A549 (cell line): ENCODE data around the gene MOSMO. TPM values are rescaled to one million over a fixed set of nuclear protein-coding genes. Genes with fewer than 3 reads are reported as not detected.

Source experiments
- ATAC-seq, 2 experiments: fragments of 200-7000 bp in 1 of 2; fragments of >200 bp in 1 of 2; cut with Nextera tagmentation in 1 of 2; cut with Tn5 transposase in 1 of 2; 3 replicates each; pipeline versions ENCODE4 v1.8.0 to v1.9.1; 2018 to 2020; ENCODE audit warnings: mild to moderate bottlenecking in 1 of 2, moderate library complexity in 1 of 2
- CTCF ChIA-PET: fragments of 300-600 bp; sonication (Branson Sonifier 250); formaldehyde crosslinking; extraction: SDS; loops from one replicate; lab custom pipeline; 2021; ENCODE audit warnings: antibody characterized with exemption, inconsistent platforms; lab: Yijun Ruan, JAX
- POLR2A ChIA-PET: fragments of 350-600 bp; formaldehyde crosslinking; extraction: SDS; loops from one replicate; lab custom pipeline; 2021; ENCODE audit warnings: antibody characterized with exemption, inconsistent platforms; lab: Yijun Ruan, JAX
- DNase-seq, 2 experiments: peaks; one replicate each; pipeline versions ENCODE4 v3.0.0 to v3.0.0-alpha.2; 2011 to 2016; ENCODE audit warnings: low read depth in 1 of 2, low spot score in 1 of 2
- FAIRE-seq: peaks from 2 replicates; lab custom pipeline; 2011; peaks lifted over from hg19 to GRCh38; lab: Jason Lieb, UNC
- H3K27ac ChIP-seq, 2 experiments: fragments of >200 bp; sonication (Bioruptor Twin); formaldehyde crosslinking; 3 replicates each; pipeline ENCODE4 v1.5.1; 2016 to 2017
- H3K4me1 ChIP-seq: fragments of >200 bp; sonication (Bioruptor Twin); formaldehyde crosslinking; 3 replicates; pipeline ENCODE4 v1.6.1; 2016
- H3K4me2 ChIP-seq: fragments of >200 bp; sonication (Bioruptor Twin); formaldehyde crosslinking; 3 replicates; pipeline ENCODE4 v1.6.1; 2016
- H3K4me3 ChIP-seq: fragments of >200 bp; sonication (Bioruptor Twin); formaldehyde crosslinking; 3 replicates; pipeline ENCODE4 v1.5.1; 2016
- H3K9me3 ChIP-seq: fragments of >200 bp; sonication (Bioruptor Twin); formaldehyde crosslinking; 3 replicates; pipeline ENCODE4 v1.6.1; 2016
- CEBPB ChIP-seq, 2 experiments: fragments of >200 bp in 1 of 2; sonication (Bioruptor Twin) in 1 of 2; formaldehyde crosslinking in 1 of 2; IDR thresholded peaks; 2 replicates each; pipeline ENCODE4 v1.6.1; 2012 to 2016
- CHD4 ChIP-seq: fragments of 200-600 bp; sonication (generic); IDR thresholded peaks from 2 replicates; pipeline ENCODE4 v1.6.1; 2016; ENCODE audit warnings: antibody characterized with exemption, mild to moderate bottlenecking, borderline replicate concordance
- EHMT2 ChIP-seq: fragments of 200-600 bp; sonication (generic); IDR thresholded peaks from 2 replicates; pipeline ENCODE4 v1.6.1; 2016; ENCODE audit warnings: antibody characterized with exemption, low read depth, mild to moderate bottlenecking, moderate library complexity
- ESRRA ChIP-seq: fragments of 150-350 bp; IDR thresholded peaks from 2 replicates; pipeline ENCODE4 v1.6.1; 2014; ENCODE audit warnings: mild to moderate bottlenecking, low read length, borderline replicate concordance
- FOSL2 ChIP-seq, 2 experiments: fragments of 450-650 bp in 1 of 2; fragments of >200 bp in 1 of 2; sonication (Bioruptor Twin) in 1 of 2; formaldehyde crosslinking; IDR thresholded peaks; 2 replicates each; pipeline versions ENCODE4 v1.5.0 to v1.6.1; 2016 to 2020; ENCODE audit warnings: mild to moderate bottlenecking in 1 of 2, moderate library complexity in 1 of 2
- FOXS1 ChIP-seq: fragments of 250-450 bp; sonication (Bioruptor Pico); IDR thresholded peaks from 2 replicates; pipeline ENCODE4 v1.5.0; 2020; ENCODE audit warnings: mild to moderate bottlenecking, moderate library complexity
- GATA3 ChIP-seq: IDR thresholded peaks from 2 replicates; pipeline ENCODE4 v1.6.1; 2012; ENCODE audit warnings: borderline replicate concordance
- HDAC2 ChIP-seq: fragments of 200-600 bp; sonication (generic); IDR thresholded peaks from 2 replicates; pipeline ENCODE4 v1.6.1; 2016
- HEYL ChIP-seq: fragments of 250-450 bp; sonication (Bioruptor Pico); IDR thresholded peaks from 2 replicates; pipeline ENCODE4 v1.8.0; 2021; ENCODE audit warnings: mild to moderate bottlenecking, moderate library complexity
- HMGXB4 ChIP-seq: fragments of 250-450 bp; sonication (Bioruptor Pico); IDR thresholded peaks from 2 replicates; pipeline ENCODE4 v1.5.0; 2021; ENCODE audit warnings: mild to moderate bottlenecking, moderate library complexity, borderline replicate concordance
- JUN ChIP-seq, 2 experiments: fragments of >200 bp; sonication (Bioruptor Twin); formaldehyde crosslinking; IDR thresholded peaks; 2 replicates in 1 of 2; 3 replicates in 1 of 2; pipeline ENCODE4 v1.6.1; 2016 to 2017
- JUNB ChIP-seq: fragments of >200 bp; sonication (Bioruptor Twin); formaldehyde crosslinking; IDR thresholded peaks from 2 replicates; pipeline ENCODE4 v1.6.1; 2016
- KDM1A ChIP-seq: fragments of 200-600 bp; sonication (generic); IDR thresholded peaks from 2 replicates; pipeline ENCODE4 v1.6.1; 2016; ENCODE audit warnings: low read depth, mild to moderate bottlenecking
- NFE2L2 ChIP-seq: fragments of 150-350 bp; conservative IDR thresholded peaks from 2 replicates; pipeline ENCODE4 v1.6.1; 2014; ENCODE audit warnings: low read length
- PHF8 ChIP-seq: fragments of 200-600 bp; sonication (generic); IDR thresholded peaks from 2 replicates; pipeline ENCODE4 v1.6.1; 2016; ENCODE audit warnings: low read depth, mild to moderate bottlenecking, antibody characterized with exemption, moderate library complexity, borderline replicate concordance
- RAD21 ChIP-seq, 2 experiments: fragments of >200 bp in 1 of 2; sonication (Bioruptor Twin) in 1 of 2; formaldehyde crosslinking in 1 of 2; IDR thresholded peaks in 1 of 2; conservative IDR thresholded peaks in 1 of 2; 2 replicates in 1 of 2; 3 replicates in 1 of 2; pipeline ENCODE4 v1.6.1; 2012 to 2018; ENCODE audit warnings: inconsistent platforms in 1 of 2
- RFX5 ChIP-seq: fragments of 450-650 bp; IDR thresholded peaks from 2 replicates; pipeline ENCODE4 v1.7.1; 2014; ENCODE audit warnings: antibody characterized with exemption, mild to moderate bottlenecking, moderate library complexity
- SMC3 ChIP-seq: fragments of >200 bp; sonication (Bioruptor Twin); formaldehyde crosslinking; IDR thresholded peaks from 3 replicates; pipeline ENCODE4 v1.6.1; 2018; ENCODE audit warnings: inconsistent platforms
- TP53 ChIP-seq: fragments of 250-450 bp; sonication (Bioruptor Pico); IDR thresholded peaks from 2 replicates; pipeline ENCODE4 v1.5.0; 2021; ENCODE audit warnings: mild to moderate bottlenecking, moderate library complexity
- WGBS: methylation state at CpG from one replicate; pipeline ENCODE4 v1.1.6; 2017; ENCODE audit errors: missing lambda C conversion rate; 5-methylcytosine and 5-hydroxymethylcytosine counted together
- polyA plus RNA-seq, 4 experiments: library from polyadenylated mRNA; depleted of rRNA in 3 of 4; stranded (reverse); fragments of >200 nt; fragmentation: RNase III in 1 of 4; extraction: RNeasy Plus Mini Kit Qiagen cat#74134 plus additional on column Dnase treatment in 1 of 4; gene quantifications; 2 replicates in 3 of 4; 3 replicates in 1 of 4; pipeline ENCODE4 v1.2.3, GENCODE V29; 2011 to 2017
- TF ChIP-seq, protein P1 (sequence below): fragments of 150-350 bp; IDR thresholded peaks from 2 replicates; pipeline ENCODE4 v1.6.1; 2014; ENCODE audit warnings: low read depth, mild to moderate bottlenecking, low read length
- TF ChIP-seq, protein P2 (sequence below): fragments of >200 bp; sonication (Bioruptor Twin); formaldehyde crosslinking; IDR thresholded peaks from 3 replicates; pipeline ENCODE4 v1.5.1; 2016
- TF ChIP-seq, protein P3 (sequence below): IDR thresholded peaks from 2 replicates; pipeline ENCODE4 v1.6.1; 2012
- TF ChIP-seq, protein P4 (sequence below): IDR thresholded peaks from 2 replicates; pipeline ENCODE4 v1.6.1; 2012; ENCODE audit warnings: low read depth, borderline replicate concordance

Gene MOSMO
- polyA plus RNA-seq, 2 of the 4 experiments (the other 2 are of a cell fraction) = 9.7 to 14.4 TPM

DNA sequence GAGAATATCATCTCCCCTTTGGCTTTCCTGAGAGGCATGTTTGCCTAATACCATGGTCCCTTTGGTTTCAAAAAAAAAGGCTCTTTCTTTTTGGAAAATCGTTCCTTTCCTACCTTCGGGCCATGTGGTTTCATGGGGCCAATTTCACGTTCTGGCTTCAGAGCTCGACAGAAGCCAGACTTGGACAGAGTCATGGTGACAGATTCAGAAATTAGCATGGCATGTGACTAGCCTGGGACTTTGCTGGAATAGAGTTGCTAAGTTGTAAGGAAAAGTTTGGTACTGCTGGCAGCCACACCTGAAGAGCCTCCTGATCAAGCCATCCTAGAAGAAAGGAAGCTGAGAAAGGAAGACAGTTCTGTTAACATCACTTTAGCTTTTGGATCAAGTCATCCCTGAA lies 82.0 kb downstream of the MOSMO start:
- Histone ChIP-seq H3K27ac (no peak overlapping the region), H3K4me2 (no peak overlapping the region), H3K4me3 (no peak overlapping the region), H3K9me3 (no peaks in the 10 kb centered on the region), H3K4me1 (no peaks in the 10 kb centered on the region)
- FAIRE-seq (no peak), DNase-seq (no peak), ATAC-seq (no peak)
- WGBS = 87% methylated on average over 4 of the region's 4 CpGs
- ChIA-PET POLR2A (no interaction called here), CTCF (interaction anchor here (0.8 to 3.4 kb wide), 6 partner anchors 9 to 90 kb away, joined by 3 to 46 read pairs (median 3); no protein-coding TSS in a partner anchor)
- TF ChIP-seq RFX5 (no peak), TP53 (CRISPR knock-in tag) (no peak), ESRRA (no peak), GATA3 (no peak), PHF8 (no peak), JUNB (no peak)
- TF ChIP-seq, protein P1, sequence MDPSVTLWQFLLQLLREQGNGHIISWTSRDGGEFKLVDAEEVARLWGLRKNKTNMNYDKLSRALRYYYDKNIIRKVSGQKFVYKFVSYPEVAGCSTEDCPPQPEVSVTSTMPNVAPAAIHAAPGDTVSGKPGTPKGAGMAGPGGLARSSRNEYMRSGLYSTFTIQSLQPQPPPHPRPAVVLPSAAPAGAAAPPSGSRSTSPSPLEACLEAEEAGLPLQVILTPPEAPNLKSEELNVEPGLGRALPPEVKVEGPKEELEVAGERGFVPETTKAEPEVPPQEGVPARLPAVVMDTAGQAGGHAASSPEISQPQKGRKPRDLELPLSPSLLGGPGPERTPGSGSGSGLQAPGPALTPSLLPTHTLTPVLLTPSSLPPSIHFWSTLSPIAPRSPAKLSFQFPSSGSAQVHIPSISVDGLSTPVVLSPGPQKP = no peak
- TF ChIP-seq, protein P2, sequence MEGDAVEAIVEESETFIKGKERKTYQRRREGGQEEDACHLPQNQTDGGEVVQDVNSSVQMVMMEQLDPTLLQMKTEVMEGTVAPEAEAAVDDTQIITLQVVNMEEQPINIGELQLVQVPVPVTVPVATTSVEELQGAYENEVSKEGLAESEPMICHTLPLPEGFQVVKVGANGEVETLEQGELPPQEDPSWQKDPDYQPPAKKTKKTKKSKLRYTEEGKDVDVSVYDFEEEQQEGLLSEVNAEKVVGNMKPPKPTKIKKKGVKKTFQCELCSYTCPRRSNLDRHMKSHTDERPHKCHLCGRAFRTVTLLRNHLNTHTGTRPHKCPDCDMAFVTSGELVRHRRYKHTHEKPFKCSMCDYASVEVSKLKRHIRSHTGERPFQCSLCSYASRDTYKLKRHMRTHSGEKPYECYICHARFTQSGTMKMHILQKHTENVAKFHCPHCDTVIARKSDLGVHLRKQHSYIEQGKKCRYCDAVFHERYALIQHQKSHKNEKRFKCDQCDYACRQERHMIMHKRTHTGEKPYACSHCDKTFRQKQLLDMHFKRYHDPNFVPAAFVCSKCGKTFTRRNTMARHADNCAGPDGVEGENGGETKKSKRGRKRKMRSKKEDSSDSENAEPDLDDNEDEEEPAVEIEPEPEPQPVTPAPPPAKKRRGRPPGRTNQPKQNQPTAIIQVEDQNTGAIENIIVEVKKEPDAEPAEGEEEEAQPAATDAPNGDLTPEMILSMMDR = no peak
- TF ChIP-seq, protein P3, sequence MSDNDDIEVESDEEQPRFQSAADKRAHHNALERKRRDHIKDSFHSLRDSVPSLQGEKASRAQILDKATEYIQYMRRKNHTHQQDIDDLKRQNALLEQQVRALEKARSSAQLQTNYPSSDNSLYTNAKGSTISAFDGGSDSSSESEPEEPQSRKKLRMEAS = no peak

DNA sequence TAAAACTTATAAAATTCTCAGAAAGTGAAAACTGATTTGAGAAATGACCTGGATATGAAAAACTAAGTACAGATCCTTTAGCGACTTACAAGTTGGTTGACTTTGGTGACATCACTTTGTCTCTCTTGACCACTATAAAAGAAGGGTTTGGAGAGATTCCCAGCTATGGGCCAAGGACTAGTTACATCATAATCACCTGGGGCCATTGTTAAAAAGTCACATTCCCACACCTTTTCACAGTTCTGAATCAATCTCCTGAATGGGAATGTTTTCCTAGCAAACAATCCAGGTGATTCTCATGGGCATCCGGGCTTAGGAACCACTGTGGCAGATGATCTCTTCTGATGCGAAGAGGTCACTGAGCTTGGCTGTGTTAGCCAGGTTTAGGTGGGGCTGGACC lies 83.8 kb downstream of the MOSMO start:
- CTCF ChIA-PET = interaction anchor here (1.0 to 3.3 kb wide), 5 partner anchors 10 to 97 kb away, joined by 4 to 21 read pairs (median 5); no protein-coding TSS in a partner anchor
- 66% methylated on average over 3 of the region's 3 CpGs for WGBS
- no peak for DNase-seq

More for the DNA sequence above, 83.8 kb downstream of the MOSMO start:
- H3K4me3 ChIP-seq = no peak overlapping the region
- no peak for ATAC-seq
- POLR2A ChIA-PET = no interaction called here
- TF ChIP-seq, protein P4, sequence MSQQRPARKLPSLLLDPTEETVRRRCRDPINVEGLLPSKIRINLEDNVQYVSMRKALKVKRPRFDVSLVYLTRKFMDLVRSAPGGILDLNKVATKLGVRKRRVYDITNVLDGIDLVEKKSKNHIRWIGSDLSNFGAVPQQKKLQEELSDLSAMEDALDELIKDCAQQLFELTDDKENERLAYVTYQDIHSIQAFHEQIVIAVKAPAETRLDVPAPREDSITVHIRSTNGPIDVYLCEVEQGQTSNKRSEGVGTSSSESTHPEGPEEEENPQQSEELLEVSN = no peak
- no peak for TF ChIP-seq SMC3
- TF ChIP-seq EHMT2 = no peak
- TF ChIP-seq KDM1A = no peak
- no peak for TF ChIP-seq RFX5
- TF ChIP-seq HDAC2 = no peak
- no peak for TF ChIP-seq CEBPB (IDR thresholded peaks at IDR 0.05)
- no peak for TF ChIP-seq CHD4
- no peak for TF ChIP-seq JUN (IDR thresholded peaks at IDR 0.05)
- TF ChIP-seq PHF8 = no peak
- no peak for TF ChIP-seq NFE2L2
- TF ChIP-seq HEYL (CRISPR knock-in tag) = no peak
- TF ChIP-seq, protein P1 = no peak
- no peak for TF ChIP-seq FOXS1
- no peak for TF ChIP-seq FOSL2 (IDR thresholded peaks at IDR 0.05)
- TF ChIP-seq FOSL2 (CRISPR knock-in tag; IDR thresholded peaks at IDR 0.05) = no peak
- no peak for TF ChIP-seq RAD21 (conservative IDR thresholded peaks at IDR 0.05 in 1 of 2, IDR thresholded peaks at IDR 0.05 in 1 of 2)
- TF ChIP-seq HMGXB4 (CRISPR knock-in tag) = no peak
- TF ChIP-seq, all 56 proteins: peak for 0
- FAIRE-seq = no peak
- Histone ChIP-seq H3K27ac (no peak overlapping the region), H3K9me3 (no peaks in the 10 kb centered on the region), H3K4me2 (no peak overlapping the region), H3K4me1 (no peaks in the 10 kb centered on the region)
